MCF 10A (cell line): Measurements from ENCODE around the gene GUCA2A. TPM values are rescaled to one million over a fixed set of nuclear protein-coding genes. Genes with fewer than 3 reads are reported as not detected.
"Not testable (repeated sequence)": the region's sequence is repeated elsewhere in the genome, so short reads cannot be mapped to it uniquely, and the experiment has no call there.

ENCODE experiments used
- BruUV-seq: library from RNA; stranded (reverse); fragments of 400-500 nt; replicated peaks from 2 replicates; lab custom pipeline; 2021; lab: Mats Ljungman, UMichigan
- CTCF ChIA-PET: fragments of 300-600 bp; sonication (Branson Sonifier 250); formaldehyde crosslinking; extraction: SDS; loops from one replicate; lab custom pipeline; 2021; ENCODE audit warnings: antibody characterized with exemption, inconsistent platforms; lab: Yijun Ruan, JAX
- POLR2A ChIA-PET: fragments of 300-600, 350-650 bp; sonication (Branson Sonifier 250); formaldehyde crosslinking; extraction: SDS; loops from one replicate; lab custom pipeline; 2020; ENCODE audit warnings: antibody characterized with exemption, inconsistent platforms; lab: Yijun Ruan, JAX
- DNase-seq: peaks from one replicate; pipeline ENCODE4 v3.0.0-alpha.2; 2018; ENCODE audit not compliant: unreplicated experiment
- H3K27ac Mint-ChIP-seq: one replicate; pipeline ENCODE4 v1.8.0; 2022; ENCODE audit warnings: mild to moderate bottlenecking, low read depth, mixed read lengths; ENCODE audit not compliant: unreplicated experiment
- H3K27me3 Mint-ChIP-seq: one replicate; pipeline ENCODE4 v1.8.0; 2022; ENCODE audit warnings: mixed read lengths; ENCODE audit not compliant: insufficient read depth, unreplicated experiment
- H3K36me3 Mint-ChIP-seq: one replicate; pipeline ENCODE4 v1.8.0; 2022; ENCODE audit warnings: mild to moderate bottlenecking, moderate library complexity, mixed read lengths; ENCODE audit not compliant: insufficient read depth, unreplicated experiment
- H3K4me1 Mint-ChIP-seq: one replicate; pipeline ENCODE4 v1.8.0; 2022; ENCODE audit warnings: mixed read lengths; ENCODE audit not compliant: insufficient read depth, unreplicated experiment
- H3K4me3 Mint-ChIP-seq: one replicate; pipeline ENCODE4 v1.8.0; 2022; ENCODE audit warnings: mild to moderate bottlenecking, moderate library complexity, mixed read lengths; ENCODE audit not compliant: unreplicated experiment
- H3K9me3 Mint-ChIP-seq: one replicate; pipeline ENCODE4 v1.8.0; 2022; ENCODE audit warnings: mixed read lengths; ENCODE audit not compliant: unreplicated experiment
- CTCF ChIP-seq: fragments of 200-600 bp; IDR thresholded peaks from one replicate; pipeline ENCODE4 v1.8.0; 2022; ENCODE audit warnings: antibody characterized with exemption, mild to moderate bottlenecking; ENCODE audit not compliant: unreplicated experiment
- intact Hi-C: fragments of 100-400 bp; cut with micrococcal nuclease; formaldehyde crosslinking; loops from 2 replicates; pipeline ENCODE4 v1.14.1; 2022
- total RNA-seq: library from RNA; stranded (reverse); gene quantifications from 2 replicates; pipeline ENCODE4 v1.2.3, GENCODE V29; 2022

GUCA2A gene
- total RNA-seq, 1 experiment from 2014 or later, result not detected

GRCh38 chr1:42209526-42210251, 45.1 kb upstream of the GUCA2A start:
- H3K27ac Mint-ChIP-seq, result no peak overlapping the region
- peak; percentile 38 for DNase-seq

GRCh38 chr1:42206930-42207329, 42.4 kb upstream of the GUCA2A start:
- CTCF ChIA-PET, result not testable (repeated sequence)

More at GRCh38 chr1:42209526-42210251, 45.1 kb upstream of the GUCA2A start:
- peaks cover 8% of the 10 kb centered on the region for H3K36me3 Mint-ChIP-seq
- no TSS peak for BruUV-seq
- H3K4me3 Mint-ChIP-seq, result no peak overlapping the region
- peaks cover 8% of the 10 kb centered on the region for H3K9me3 Mint-ChIP-seq
- intact Hi-C loops, result loop anchor here (5.0 kb wide), 1 partner anchor 73 kb away; no protein-coding TSS in a partner anchor
- TF ChIP-seq CTCF, result no peak
- POLR2A ChIA-PET, result interaction anchor here (0.6 to 1.2 kb wide), 3 partner anchors 9 to 111 kb away, joined by 3 to 4 read pairs (median 3); no protein-coding TSS in a partner anchor
- no peaks in the 10 kb centered on the region for H3K27me3 Mint-ChIP-seq
- H3K4me1 Mint-ChIP-seq, result peaks cover 22% of the 10 kb centered on the region
- CTCF ChIA-PET, result interaction anchor here (0.7 to 3.2 kb wide), 3 partner anchors 32 to 52 kb away, joined by 3 to 16 read pairs (median 4); no protein-coding TSS in a partner anchor

GRCh38 chr1:42206164-42206563, 41.6 kb upstream of the GUCA2A start:
- no peak for TF ChIP-seq CTCF
- Mint-ChIP-seq H3K4me3 (no peak overlapping the region), H3K9me3 (peaks cover 8% of the 10 kb centered on the region), H3K36me3 (peaks cover 6% of the 10 kb centered on the region), H3K27ac (no peak overlapping the region), H3K27me3 (no peaks in the 10 kb centered on the region), H3K4me1 (peaks cover 18% of the 10 kb centered on the region)
- POLR2A ChIA-PET, result interaction anchor here (1.0 to 1.8 kb wide), 3 partner anchors 8 to 33 kb away, joined by 3 to 4 read pairs (median 3); no protein-coding TSS in a partner anchor
- intact Hi-C loops, result no loop called here
- CTCF ChIA-PET, result interaction anchor here (0.7 kb wide), 1 partner anchor 32 kb away, joined by 3 read pairs; no protein-coding TSS in a partner anchor
- BruUV-seq, result no TSS peak
- DNase-seq, result no peak

More at GRCh38 chr1:42206930-42207329, 42.4 kb upstream of the GUCA2A start:
- H3K27me3 Mint-ChIP-seq, H3K9me3 Mint-ChIP-seq, intact Hi-C loops, H3K27ac Mint-ChIP-seq, H3K4me3 Mint-ChIP-seq, DNase-seq, BruUV-seq, H3K36me3 Mint-ChIP-seq: not testable (repeated sequence)
- H3K4me1 Mint-ChIP-seq, result peaks cover 18% of the 10 kb centered on the region
- POLR2A ChIA-PET, result interaction anchor here (0.6 to 1.8 kb wide), 4 partner anchors 8 to 256 kb away, joined by 3 to 4 read pairs (median 3); partner anchors contain the start of gene CCDC30

GRCh38 chr1:42201986-42202385, 37.4 kb upstream of the GUCA2A start:
- no peak for DNase-seq
- Mint-ChIP-seq H3K9me3 (peaks cover 4% of the 10 kb centered on the region), H3K4me1 (peaks cover 6% of the 10 kb centered on the region), H3K4me3 (no peak overlapping the region), H3K27ac (no peak overlapping the region), H3K36me3 (peaks cover 35% of the 10 kb centered on the region), H3K27me3 (no peaks in the 10 kb centered on the region)
- TF ChIP-seq CTCF, result no peak
- BruUV-seq, result no TSS peak
- POLR2A ChIA-PET, result interaction anchor here (0.6 to 2.5 kb wide), 5 partner anchors 9 to 337 kb away, joined by 3 to 6 read pairs (median 4); no protein-coding TSS in a partner anchor
- intact Hi-C loops, result no loop called here
- CTCF ChIA-PET, result interaction anchor here (0.5 to 2.2 kb wide), 2 partner anchors 12 to 29 kb away, joined by 3 to 8 read pairs; no protein-coding TSS in a partner anchor
